HepG2 (cell line): ENCODE results near the gene S100A5. TPM values are rescaled to one million over a fixed set of nuclear protein-coding genes. Genes with fewer than 3 reads are reported as not detected.

Experiments used
- CTCF ChIP-seq: sonication (generic); formaldehyde crosslinking; IDR thresholded peaks from 2 replicates; pipeline ENCODE4 v1.5.0; 2020; ENCODE audit warnings: mild to moderate bottlenecking, missing genetic modification reagents, moderate library complexity
- GLI4 ChIP-seq: sonication (generic); formaldehyde crosslinking; IDR thresholded peaks from 2 replicates; pipeline ENCODE4 v1.5.1; 2020; ENCODE audit warnings: missing genetic modification reagents, mild to moderate bottlenecking, moderate library complexity, borderline replicate concordance
- HNF4A ChIP-seq: sonication (generic); formaldehyde crosslinking; IDR thresholded peaks from 2 replicates; pipeline ENCODE4 v1.4.0; 2020; ENCODE audit warnings: missing genetic modification reagents
- KMT2B ChIP-seq: IDR thresholded peaks from 2 replicates; pipeline ENCODE4 v1.6.1; 2016; ENCODE audit warnings: missing genetic modification reagents, missing compliant biosample characterization
- MIER2 ChIP-seq: IDR thresholded peaks from 2 replicates; pipeline ENCODE4 v1.6.1; 2016; ENCODE audit warnings: missing biosample characterization, missing genetic modification reagents
- MTF2 ChIP-seq: sonication (generic); formaldehyde crosslinking; IDR thresholded peaks from 2 replicates; pipeline ENCODE4 v1.5.0; 2020; ENCODE audit warnings: missing genetic modification reagents, borderline replicate concordance
- MYNN ChIP-seq: sonication (generic); formaldehyde crosslinking; IDR thresholded peaks from 2 replicates; pipeline ENCODE4 v1.4.0; 2020; ENCODE audit warnings: mild to moderate bottlenecking, low read depth, missing genetic modification reagents
- NFRKB ChIP-seq: fragments of 450-650 bp; IDR thresholded peaks from 2 replicates; pipeline ENCODE4 v1.6.1; 2017
- NR2F6 ChIP-seq, 2 experiments: IDR thresholded peaks; 2 replicates each; pipeline ENCODE4 v1.6.1; 2016; ENCODE audit warnings: antibody characterized with exemption in 1 of 2, mild to moderate bottlenecking in 1 of 2
- USF2 ChIP-seq, 2 experiments: sonication (generic) in 1 of 2; formaldehyde crosslinking in 1 of 2; IDR thresholded peaks; 2 replicates each; pipeline versions ENCODE4 v1.5.1 to v1.6.1; 2011 to 2020; ENCODE audit warnings: borderline replicate concordance in 1 of 2, low read depth in 1 of 2, low read length in 1 of 2, mild to moderate bottlenecking in 1 of 2, missing genetic modification reagents in 1 of 2, moderate library complexity in 1 of 2
- ZBTB7B ChIP-seq: sonication (generic); formaldehyde crosslinking; IDR thresholded peaks from 2 replicates; pipeline ENCODE4 v1.4.0; 2020; ENCODE audit warnings: missing genetic modification reagents
- ZFP90 ChIP-seq: sonication (generic); formaldehyde crosslinking; IDR thresholded peaks from 2 replicates; pipeline ENCODE4 v1.8.0; 2022; ENCODE audit warnings: missing genetic modification reagents, mild to moderate bottlenecking, inconsistent platforms, borderline replicate concordance
- ZNF138 ChIP-seq: sonication (generic); formaldehyde crosslinking; IDR thresholded peaks from 2 replicates; pipeline ENCODE4 v1.5.0; 2020; ENCODE audit warnings: mild to moderate bottlenecking, low read depth, missing genetic modification reagents
- ZNF652 ChIP-seq: IDR thresholded peaks from 2 replicates; pipeline ENCODE4 v1.6.1; 2016; ENCODE audit warnings: low read depth, borderline replicate concordance
- polyA plus RNA-seq, 8 experiments: library from polyadenylated mRNA; depleted of rRNA in 3 of 8; stranded (reverse) in 7 of 8; unstranded in 1 of 8; fragments of >200 nt; fragmentation: Illumina TruSeq in 4 of 8; extraction: Trizol in 4 of 8; gene quantifications; 2 replicates each; pipeline versions ENCODE4 v1.2.1 to v1.2.3, GENCODE V29; 2011 to 2016; ENCODE audit warnings: low read depth in 4 of 8, missing spikeins in 1 of 8, mixed read lengths in 1 of 8; ENCODE audit not compliant: insufficient read depth in 1 of 8
- total RNA-seq, 5 experiments: library from RNA; depleted of rRNA; stranded (reverse); fragments of >200 nt; fragmentation: Illumina TruSeq; extraction: Trizol; gene quantifications; 2 replicates each; pipeline ENCODE4 v1.2.3, GENCODE V29; 2016; ENCODE audit warnings: low read depth in 1 of 5
- TF ChIP-seq, protein P1 (sequence below): sonication (generic); formaldehyde crosslinking; conservative IDR thresholded peaks from 2 replicates; pipeline ENCODE4 v1.4.0; 2020; ENCODE audit warnings: missing genetic modification reagents
- TF ChIP-seq, protein P2 (sequence below): sonication (generic); formaldehyde crosslinking; IDR thresholded peaks from 2 replicates; pipeline ENCODE4 v1.5.1; 2020; ENCODE audit warnings: missing genetic modification reagents, mild to moderate bottlenecking, borderline replicate concordance
- TF ChIP-seq, protein P3 (sequence below): sonication (generic); formaldehyde crosslinking; IDR thresholded peaks from 2 replicates; pipeline ENCODE4 v1.5.0; 2020; ENCODE audit warnings: mild to moderate bottlenecking, missing genetic modification reagents

The S100A5 gene
- total and polyA plus RNA-seq, 2 of the 13 experiments (the other 11 are each of a cell fraction or from before 2014, with no cell fraction given) = not detected

- TF ChIP-seq, protein P1, sequence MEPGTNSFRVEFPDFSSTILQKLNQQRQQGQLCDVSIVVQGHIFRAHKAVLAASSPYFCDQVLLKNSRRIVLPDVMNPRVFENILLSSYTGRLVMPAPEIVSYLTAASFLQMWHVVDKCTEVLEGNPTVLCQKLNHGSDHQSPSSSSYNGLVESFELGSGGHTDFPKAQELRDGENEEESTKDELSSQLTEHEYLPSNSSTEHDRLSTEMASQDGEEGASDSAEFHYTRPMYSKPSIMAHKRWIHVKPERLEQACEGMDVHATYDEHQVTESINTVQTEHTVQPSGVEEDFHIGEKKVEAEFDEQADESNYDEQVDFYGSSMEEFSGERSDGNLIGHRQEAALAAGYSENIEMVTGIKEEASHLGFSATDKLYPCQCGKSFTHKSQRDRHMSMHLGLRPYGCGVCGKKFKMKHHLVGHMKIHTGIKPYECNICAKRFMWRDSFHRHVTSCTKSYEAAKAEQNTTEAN (CRISPR knock-in tag) = peak; percentile 27; the same call in 1 of the 2 replicates
- no peak for TF ChIP-seq USF2 (IDR thresholded peaks at IDR 0.05; ENCODE audit: low read depth, low read length)
- TF ChIP-seq USF2 (CRISPR knock-in tag; IDR thresholded peaks at IDR 0.05; ENCODE audit: borderline replicate concordance) = no peak
- peak; percentile 73; the same call in 1 of the 2 replicates for TF ChIP-seq ZNF138 (CRISPR knock-in tag)
- TF ChIP-seq NFRKB = no peak
- peak; percentile 82 for TF ChIP-seq ZNF652
- TF ChIP-seq, protein P2, sequence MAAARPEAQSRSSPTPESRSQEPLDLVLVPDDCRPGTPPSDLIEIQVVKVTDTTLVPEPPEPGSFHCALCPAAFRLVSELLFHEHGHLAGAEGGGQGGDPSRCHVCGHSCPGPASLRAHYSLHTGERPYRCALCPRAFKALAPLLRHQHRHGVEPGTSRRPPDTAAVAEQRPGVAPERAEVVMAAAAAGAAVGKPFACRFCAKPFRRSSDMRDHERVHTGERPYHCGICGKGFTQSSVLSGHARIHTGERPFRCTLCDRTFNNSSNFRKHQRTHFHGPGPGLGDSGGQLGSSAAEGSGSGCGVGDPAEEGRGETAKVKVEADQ (CRISPR knock-in tag) = 0 out of 2 replicates have a peak, but pooled peaks have one; percentile 39
- 0 out of 2 replicates have a peak, but pooled peaks have one; percentile 19 for TF ChIP-seq ZFP90
- no peak for TF ChIP-seq GLI4 (CRISPR knock-in tag)
- peak; percentile 23; the same call in 1 of the 2 replicates for TF ChIP-seq MIER2 (CRISPR knock-in tag)
- TF ChIP-seq MYNN (CRISPR knock-in tag) = no peak
- TF ChIP-seq CTCF (CRISPR knock-in tag) = no peak
- TF ChIP-seq HNF4A = 0 out of 2 replicates have a peak, but pooled peaks have one; percentile 25
- TF ChIP-seq, protein P3, sequence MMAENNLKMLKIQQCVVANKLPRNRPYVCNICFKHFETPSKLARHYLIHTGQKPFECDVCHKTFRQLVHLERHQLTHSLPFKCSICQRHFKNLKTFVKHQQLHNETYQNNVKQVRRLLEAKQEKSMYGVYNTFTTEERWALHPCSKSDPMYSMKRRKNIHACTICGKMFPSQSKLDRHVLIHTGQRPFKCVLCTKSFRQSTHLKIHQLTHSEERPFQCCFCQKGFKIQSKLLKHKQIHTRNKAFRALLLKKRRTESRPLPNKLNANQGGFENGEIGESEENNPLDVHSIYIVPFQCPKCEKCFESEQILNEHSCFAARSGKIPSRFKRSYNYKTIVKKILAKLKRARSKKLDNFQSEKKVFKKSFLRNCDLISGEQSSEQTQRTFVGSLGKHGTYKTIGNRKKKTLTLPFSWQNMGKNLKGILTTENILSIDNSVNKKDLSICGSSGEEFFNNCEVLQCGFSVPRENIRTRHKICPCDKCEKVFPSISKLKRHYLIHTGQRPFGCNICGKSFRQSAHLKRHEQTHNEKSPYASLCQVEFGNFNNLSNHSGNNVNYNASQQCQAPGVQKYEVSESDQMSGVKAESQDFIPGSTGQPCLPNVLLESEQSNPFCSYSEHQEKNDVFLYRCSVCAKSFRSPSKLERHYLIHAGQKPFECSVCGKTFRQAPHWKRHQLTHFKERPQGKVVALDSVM (CRISPR knock-in tag) = no peak
- no peak for TF ChIP-seq NR2F6 (IDR thresholded peaks at IDR 0.05)
- 0 out of 2 replicates have a peak, but pooled peaks have one; percentile 32 for TF ChIP-seq NR2F6 (CRISPR knock-in tag; IDR thresholded peaks at IDR 0.05)
- no peak for TF ChIP-seq MTF2 (CRISPR knock-in tag)
- TF ChIP-seq ZBTB7B (CRISPR knock-in tag) = no peak
- no peak for TF ChIP-seq KMT2B
Observed at GRCh38 chr1:153545067-153546055, 4.6 kb upstream of the S100A5 start, which contains the start of gene S100A4 (continued).
